Gastrocnemius medialis (tissue), 4 donors: Measurements from ENCODE around the gene CNKSR3. TPM values are rescaled to one million over a fixed set of nuclear protein-coding genes. Genes with fewer than 3 reads are reported as not detected.
A peak's percentile ranks its signal among the peaks of the same experiment; 100 is the strongest.

ENCODE experiments used
- ATAC-seq, 2 donors: fragments of 150-250 bp; one replicate each; pipeline ENCODE4 v1.9.1; 2016
- DNase-seq, 2 donors: peaks; one replicate each; pipeline ENCODE4 v3.0.0-alpha.2; 2019
- H3K27ac ChIP-seq, 4 donors: fragments of 200-600 bp; sonication (generic); 1 replicate in 1 of 4; 2 replicates in 3 of 4; pipeline ENCODE4 v1.5.1; 2016 to 2018; ENCODE audit warnings: mild to moderate bottlenecking in 2 of 4, moderate library complexity in 1 of 4
- H3K27me3 ChIP-seq, 3 donors: fragments of 200-600 bp; sonication (generic) in 2 of 3; 1 replicate in 1 of 3; 2 replicates in 2 of 3; pipeline versions ENCODE4 v1.5.1 to v1.6.0; 2016 to 2019; ENCODE audit warnings: mild to moderate bottlenecking in 1 of 3, moderate library complexity in 1 of 3
- H3K36me3 ChIP-seq, 2 donors: fragments of 200-600 bp; sonication (generic) in 1 of 2; one replicate each; pipeline ENCODE4 v1.5.1; 2017 to 2018
- H3K4me1 ChIP-seq, 2 donors: fragments of 200-600 bp; sonication (generic) in 1 of 2; one replicate each; pipeline ENCODE4 v1.5.1; 2016 to 2017; ENCODE audit warnings: mild to moderate bottlenecking in 2 of 2
- H3K4me3 ChIP-seq, 4 donors: fragments of 200-600 bp; sonication (generic) in 3 of 4; 1 replicate in 1 of 4; 2 replicates in 3 of 4; pipeline ENCODE4 v1.5.1; 2016 to 2019; ENCODE audit warnings: mild to moderate bottlenecking in 2 of 4
- H3K9me3 ChIP-seq, 3 donors: fragments of 200-600 bp; sonication (generic) in 2 of 3; 1 replicate in 1 of 3; 2 replicates in 2 of 3; pipeline ENCODE4 v1.5.1; 2016 to 2019
- POLR2A ChIP-seq, 2 donors: fragments of 450-650 bp; IDR thresholded peaks; one replicate each; pipeline ENCODE4 v1.6.1; 2017; ENCODE audit warnings: antibody characterized with exemption in 2 of 2, mild to moderate bottlenecking in 2 of 2, moderate library complexity in 2 of 2
- in situ Hi-C, 4 donors: fragments of 200-750 bp; cut with MboI; loops; one replicate each; pipeline versions ENCODE4 v1.15.0 to v1.8.0; 2017; ENCODE audit warnings: low sequenced_read_pairs in 4 of 4
- intact Hi-C: fragments of 100-400 bp; cut with DNase I; formaldehyde crosslinking; loops from one replicate; pipeline ENCODE4 v1.15.1; 2023; ENCODE audit warnings: low total_unique reads
- total RNA-seq, 4 donors: library from RNA; depleted of rRNA; stranded (reverse); fragments of >200 nt; gene quantifications; one replicate each; pipeline versions ENCODE4 v1.1.0 to v1.2.3, GENCODE V29; 2016
- TF ChIP-seq, protein P1 (sequence below), 5 experiments: fragments of 450-650 bp in 3 of 5; fragments of 200-600 bp in 2 of 5; sonication (generic) in 2 of 5; IDR thresholded peaks in 4 of 5; conservative IDR thresholded peaks in 1 of 5; 1 replicate in 4 of 5; 2 replicates in 1 of 5; pipeline ENCODE4 v1.5.1; 2016 to 2019; ENCODE audit warnings: antibody characterized with exemption in 5 of 5, mild to moderate bottlenecking in 3 of 5, moderate library complexity in 3 of 5

Gene CNKSR3
- total RNA-seq, 4 donors from 2014 or later: 0.70 to 4.6 (median 2.9) TPM

DNA sequence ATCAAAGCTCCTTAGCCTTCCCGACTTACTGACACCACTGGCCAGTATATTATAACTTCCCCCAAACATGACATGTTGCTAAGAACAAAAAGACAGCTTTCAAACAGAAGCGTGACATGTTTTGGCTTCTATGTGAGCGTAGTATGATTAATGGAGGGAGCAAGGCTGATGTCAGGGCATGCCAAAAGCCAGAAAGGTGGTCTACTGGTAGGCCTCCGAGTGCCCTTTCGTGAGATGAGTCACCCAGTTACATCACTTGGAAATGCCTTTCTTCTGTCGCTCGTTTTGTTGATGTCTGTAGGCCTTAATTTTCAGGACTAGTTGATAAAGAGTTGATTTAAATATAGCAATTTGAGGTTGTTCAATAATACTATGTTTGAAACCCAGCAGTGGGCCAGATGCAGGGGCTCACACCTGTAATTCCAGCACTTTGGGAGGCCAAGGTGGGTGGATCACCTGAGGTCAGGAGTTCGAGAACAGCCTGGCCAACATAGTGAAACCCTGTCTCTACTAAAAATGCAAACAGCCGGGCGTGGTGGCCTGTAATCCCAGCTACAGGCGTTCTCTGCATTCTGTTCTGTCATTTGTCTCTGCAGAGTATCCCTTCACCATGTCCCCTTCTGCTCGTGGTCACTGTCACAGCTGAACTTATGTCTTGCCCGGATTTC is 53.3 kb downstream of the CNKSR3 start:
- Histone ChIP-seq H3K4me1 (no peaks in the 10 kb centered on the region), H3K4me3 (no peak overlapping the region), H3K27ac (no peak overlapping the region), H3K9me3 (no peaks in the 10 kb centered on the region), H3K27me3 (peaks cover 0 to 5% (median 0%) of the 10 kb centered on the region in 3 donors), H3K36me3 (no peaks in the 10 kb centered on the region)
- intact Hi-C loops: no loop called here
- ATAC-seq (peak in 1 of 2 donors; percentile 24), DNase-seq (no peak)
- in situ Hi-C loops: no loop called here
- no peak for TF ChIP-seq POLR2A (IDR thresholded peaks at IDR 0.05)
- TF ChIP-seq, protein P1, sequence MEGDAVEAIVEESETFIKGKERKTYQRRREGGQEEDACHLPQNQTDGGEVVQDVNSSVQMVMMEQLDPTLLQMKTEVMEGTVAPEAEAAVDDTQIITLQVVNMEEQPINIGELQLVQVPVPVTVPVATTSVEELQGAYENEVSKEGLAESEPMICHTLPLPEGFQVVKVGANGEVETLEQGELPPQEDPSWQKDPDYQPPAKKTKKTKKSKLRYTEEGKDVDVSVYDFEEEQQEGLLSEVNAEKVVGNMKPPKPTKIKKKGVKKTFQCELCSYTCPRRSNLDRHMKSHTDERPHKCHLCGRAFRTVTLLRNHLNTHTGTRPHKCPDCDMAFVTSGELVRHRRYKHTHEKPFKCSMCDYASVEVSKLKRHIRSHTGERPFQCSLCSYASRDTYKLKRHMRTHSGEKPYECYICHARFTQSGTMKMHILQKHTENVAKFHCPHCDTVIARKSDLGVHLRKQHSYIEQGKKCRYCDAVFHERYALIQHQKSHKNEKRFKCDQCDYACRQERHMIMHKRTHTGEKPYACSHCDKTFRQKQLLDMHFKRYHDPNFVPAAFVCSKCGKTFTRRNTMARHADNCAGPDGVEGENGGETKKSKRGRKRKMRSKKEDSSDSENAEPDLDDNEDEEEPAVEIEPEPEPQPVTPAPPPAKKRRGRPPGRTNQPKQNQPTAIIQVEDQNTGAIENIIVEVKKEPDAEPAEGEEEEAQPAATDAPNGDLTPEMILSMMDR (IDR thresholded peaks at IDR 0.05 in 4 of 5, conservative IDR thresholded peaks at IDR 0.05 in 1 of 5): no peak

DNA sequence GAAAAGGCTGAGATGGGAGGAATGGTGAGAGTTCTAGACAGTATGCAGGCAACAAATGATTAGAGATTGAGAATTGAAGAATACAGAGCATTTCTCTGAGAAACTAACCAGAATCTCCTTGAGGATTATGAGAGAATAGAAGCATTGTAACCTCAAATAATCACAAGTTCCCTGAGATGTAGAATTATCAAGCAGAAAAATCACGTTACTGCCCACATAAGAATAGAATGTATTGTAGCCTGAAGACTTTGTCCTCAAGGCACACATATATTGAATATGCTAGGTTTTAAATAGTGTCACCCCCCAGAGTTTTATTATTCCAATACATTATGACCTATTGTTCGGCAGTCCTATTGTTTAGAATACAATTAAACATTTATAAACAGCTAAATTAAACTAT is 57.2 kb downstream of the CNKSR3 start:
- in situ Hi-C loops (no loop called here), intact Hi-C loops (no loop called here)
- Histone ChIP-seq H3K9me3 (no peaks in the 10 kb centered on the region), H3K4me3 (no peak overlapping the region), H3K36me3 (no peaks in the 10 kb centered on the region), H3K4me1 (peaks cover under 1 to 6% of the 10 kb centered on the region in 2 donors), H3K27me3 (no peaks in the 10 kb centered on the region), H3K27ac (no peak overlapping the region)
- ATAC-seq (no peak), DNase-seq (no peak)
- no peak for TF ChIP-seq POLR2A (IDR thresholded peaks at IDR 0.05)
- TF ChIP-seq, protein P1 (IDR thresholded peaks at IDR 0.05 in 4 of 5, conservative IDR thresholded peaks at IDR 0.05 in 1 of 5): no peak

DNA sequence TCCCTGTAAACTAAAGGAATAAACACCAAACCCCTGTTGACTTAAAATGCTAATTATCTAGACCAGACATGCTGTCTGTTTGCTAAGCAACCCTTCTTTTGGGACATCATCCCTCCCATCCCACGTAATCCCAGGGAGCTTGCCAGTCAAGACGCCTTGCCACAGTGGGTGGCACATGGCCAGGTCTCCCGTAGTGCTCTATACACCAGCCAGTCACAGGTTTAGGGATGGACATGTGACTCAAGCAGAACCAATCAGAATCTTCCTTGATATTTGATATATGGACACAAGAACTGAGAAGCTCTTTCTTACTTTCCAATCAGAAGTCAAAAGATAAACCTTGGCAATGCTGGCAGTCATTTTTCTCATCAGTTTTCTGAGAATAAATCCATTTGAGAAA is 60.0 kb downstream of the CNKSR3 start:
- Histone ChIP-seq H3K4me3 (no peak overlapping the region), H3K4me1 (peaks cover 8 to 10% of the 10 kb centered on the region in 2 donors), H3K27ac (no peak overlapping the region), H3K36me3 (no peaks in the 10 kb centered on the region), H3K27me3 (no peaks in the 10 kb centered on the region), H3K9me3 (no peaks in the 10 kb centered on the region)
- in situ Hi-C loops: no loop called here
- intact Hi-C loops: no loop called here
- TF ChIP-seq POLR2A (IDR thresholded peaks at IDR 0.05): no peak
- TF ChIP-seq, protein P1 (IDR thresholded peaks at IDR 0.05 in 4 of 5, conservative IDR thresholded peaks at IDR 0.05 in 1 of 5): no peak
- ATAC-seq: no peak
- no peak for DNase-seq

DNA sequence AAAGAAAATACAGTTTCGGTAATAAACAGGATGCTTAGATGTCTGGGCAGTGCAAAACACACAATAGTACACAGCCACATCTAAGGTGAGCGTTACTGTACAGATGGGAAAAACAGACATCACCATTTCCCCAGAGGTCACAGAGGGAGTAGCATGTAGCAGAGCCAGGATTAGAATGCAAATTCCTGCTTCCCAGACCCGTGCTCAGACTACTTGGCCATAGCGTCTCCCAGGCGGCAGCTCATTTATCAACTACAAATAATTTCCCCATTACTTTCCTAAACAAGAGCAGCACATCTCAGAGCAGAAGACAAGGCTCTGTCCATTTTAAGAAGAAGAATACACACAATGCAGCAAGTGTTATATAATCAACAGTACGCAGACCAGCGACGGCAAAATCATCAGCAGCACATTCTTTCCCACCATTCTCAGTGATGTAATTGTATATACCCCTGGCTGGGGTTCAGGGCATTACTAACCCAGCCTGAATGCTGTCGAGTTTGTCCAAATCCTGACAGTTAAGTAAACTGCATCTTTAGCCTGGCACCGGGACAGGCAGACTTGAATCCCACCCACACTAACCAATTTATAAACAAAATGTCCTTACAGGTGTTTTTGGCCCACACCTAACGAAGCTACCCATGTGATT is 61.9 kb downstream of the CNKSR3 start:
- intact Hi-C loops (no loop called here), in situ Hi-C loops (no loop called here)
- Histone ChIP-seq H3K36me3 (no peaks in the 10 kb centered on the region), H3K4me3 (peak overlapping the region in 1 of 4 donors; percentile 4), H3K4me1 (peaks cover 8 to 10% of the 10 kb centered on the region in 2 donors), H3K9me3 (no peaks in the 10 kb centered on the region), H3K27ac (peak overlapping the region in 1 of 4 donors; percentile 27), H3K27me3 (no peaks in the 10 kb centered on the region)
- ATAC-seq (peak in 1 of 2 donors; percentile 65), DNase-seq (no peak)
- TF ChIP-seq POLR2A (IDR thresholded peaks at IDR 0.05): no peak
- TF ChIP-seq, protein P1 (IDR thresholded peaks at IDR 0.05 in 4 of 5, conservative IDR thresholded peaks at IDR 0.05 in 1 of 5): peak in 1 of 5 experiments; percentile 30
